NCI-H69 (cell line): ENCODE data around the gene ADNP2.
A peak's percentile ranks its signal among the peaks of the same experiment; 100 is the strongest.

Source experiments
- DNase-seq: peaks from one replicate; lab custom pipeline; 2025; lab: John Stamatoyannopoulos, UW

ADNP2 gene, protein sequence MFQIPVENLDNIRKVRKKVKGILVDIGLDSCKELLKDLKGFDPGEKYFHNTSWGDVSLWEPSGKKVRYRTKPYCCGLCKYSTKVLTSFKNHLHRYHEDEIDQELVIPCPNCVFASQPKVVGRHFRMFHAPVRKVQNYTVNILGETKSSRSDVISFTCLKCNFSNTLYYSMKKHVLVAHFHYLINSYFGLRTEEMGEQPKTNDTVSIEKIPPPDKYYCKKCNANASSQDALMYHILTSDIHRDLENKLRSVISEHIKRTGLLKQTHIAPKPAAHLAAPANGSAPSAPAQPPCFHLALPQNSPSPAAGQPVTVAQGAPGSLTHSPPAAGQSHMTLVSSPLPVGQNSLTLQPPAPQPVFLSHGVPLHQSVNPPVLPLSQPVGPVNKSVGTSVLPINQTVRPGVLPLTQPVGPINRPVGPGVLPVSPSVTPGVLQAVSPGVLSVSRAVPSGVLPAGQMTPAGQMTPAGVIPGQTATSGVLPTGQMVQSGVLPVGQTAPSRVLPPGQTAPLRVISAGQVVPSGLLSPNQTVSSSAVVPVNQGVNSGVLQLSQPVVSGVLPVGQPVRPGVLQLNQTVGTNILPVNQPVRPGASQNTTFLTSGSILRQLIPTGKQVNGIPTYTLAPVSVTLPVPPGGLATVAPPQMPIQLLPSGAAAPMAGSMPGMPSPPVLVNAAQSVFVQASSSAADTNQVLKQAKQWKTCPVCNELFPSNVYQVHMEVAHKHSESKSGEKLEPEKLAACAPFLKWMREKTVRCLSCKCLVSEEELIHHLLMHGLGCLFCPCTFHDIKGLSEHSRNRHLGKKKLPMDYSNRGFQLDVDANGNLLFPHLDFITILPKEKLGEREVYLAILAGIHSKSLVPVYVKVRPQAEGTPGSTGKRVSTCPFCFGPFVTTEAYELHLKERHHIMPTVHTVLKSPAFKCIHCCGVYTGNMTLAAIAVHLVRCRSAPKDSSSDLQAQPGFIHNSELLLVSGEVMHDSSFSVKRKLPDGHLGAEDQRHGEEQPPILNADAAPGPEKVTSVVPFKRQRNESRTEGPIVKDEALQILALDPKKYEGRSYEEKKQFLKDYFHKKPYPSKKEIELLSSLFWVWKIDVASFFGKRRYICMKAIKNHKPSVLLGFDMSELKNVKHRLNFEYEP

DNA sequence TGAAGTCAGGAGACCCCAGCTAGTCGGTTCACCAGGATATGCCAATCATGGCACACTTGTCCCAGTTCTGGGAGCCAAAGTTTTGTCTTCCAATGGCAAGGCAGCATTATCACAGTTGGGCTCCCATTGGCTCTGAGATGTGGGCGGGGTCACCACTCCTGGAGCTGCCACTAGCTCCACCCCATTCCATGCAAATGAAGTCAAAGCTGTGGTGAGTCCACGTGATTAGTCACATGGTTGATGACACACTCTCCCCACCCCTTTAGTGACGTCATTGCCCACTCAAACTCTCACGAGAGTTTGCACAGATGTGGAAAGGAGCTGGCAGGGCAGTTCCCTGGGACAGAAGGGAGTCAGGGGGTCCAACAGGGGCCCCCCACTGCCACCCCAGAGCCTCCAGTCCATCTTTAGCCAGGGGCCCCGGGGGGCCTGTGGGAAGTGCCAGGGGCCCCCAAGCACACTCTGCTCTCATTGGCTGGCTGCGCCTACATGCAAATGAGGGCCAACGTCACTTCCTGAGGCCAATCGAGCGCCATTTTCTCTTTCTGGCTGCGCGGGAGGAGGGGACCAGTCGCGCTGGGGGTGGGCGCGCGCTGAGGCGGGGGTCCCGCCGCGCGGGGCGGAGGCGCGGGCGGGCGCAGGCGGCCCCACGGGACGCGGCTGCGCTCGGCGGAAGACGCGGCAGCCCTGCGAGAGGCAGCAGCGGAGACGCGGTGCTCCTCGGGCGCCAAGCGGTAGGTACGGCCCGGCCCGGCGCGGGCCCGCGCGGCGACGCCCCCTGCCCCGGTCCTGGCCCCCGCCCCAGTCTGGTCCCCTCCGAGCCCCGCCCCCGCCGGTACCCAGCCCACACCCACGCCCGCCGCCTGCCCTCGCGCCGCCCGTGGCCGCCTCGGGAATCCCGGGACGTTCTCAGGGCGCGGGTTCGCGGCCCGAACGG is at the start of gene ADNP2:
TSS of gene ADNP2 (plus strand) at position 524 of the 937 bp plus-strand sequence. CDS start 8,281 bp downstream, outside the sequence.
- DNase-seq = peak; percentile 99

DNA sequence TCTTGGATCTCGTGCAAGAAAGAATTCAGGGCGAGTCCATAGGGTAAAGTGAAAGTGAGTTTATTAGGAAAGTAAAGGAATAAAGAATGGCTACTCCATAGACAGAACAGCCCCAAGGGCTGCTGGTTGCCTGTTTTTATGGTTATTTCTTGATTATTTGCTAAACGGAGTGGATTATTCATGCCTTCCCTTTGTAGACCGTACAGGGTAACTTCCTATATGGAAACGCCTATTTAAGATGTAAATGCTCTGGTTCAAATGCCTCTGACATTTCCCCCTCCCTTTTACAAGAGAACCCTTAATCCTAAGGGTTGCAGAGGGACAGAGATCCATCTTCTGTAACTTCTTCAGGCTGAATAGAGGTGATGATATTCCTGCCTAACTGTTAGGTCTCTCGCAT is 49.1 kb upstream of the ADNP2 start:
- DNase-seq = no peak

DNA sequence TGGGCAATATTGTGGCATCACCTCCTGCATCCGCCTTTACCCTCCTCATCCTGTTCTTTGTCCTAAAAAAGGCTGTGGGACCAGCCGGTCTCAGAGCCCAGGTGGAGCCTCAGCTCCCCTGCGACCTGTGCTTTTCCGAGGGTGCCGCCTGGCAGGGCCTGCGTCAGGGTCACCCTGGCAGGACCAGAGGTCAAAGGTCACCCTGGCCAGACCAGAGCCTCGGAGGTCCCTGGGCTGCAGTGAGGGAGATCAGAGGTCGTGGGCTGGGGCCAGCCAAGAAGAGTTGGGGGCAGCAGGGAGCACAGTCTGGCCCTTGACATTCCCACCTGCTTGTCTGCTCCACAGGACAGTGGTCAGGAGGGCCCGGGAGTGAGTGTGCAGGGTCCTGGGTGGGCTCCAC is 43.4 kb upstream of the ADNP2 start:
- DNase-seq = no peak

DNA sequence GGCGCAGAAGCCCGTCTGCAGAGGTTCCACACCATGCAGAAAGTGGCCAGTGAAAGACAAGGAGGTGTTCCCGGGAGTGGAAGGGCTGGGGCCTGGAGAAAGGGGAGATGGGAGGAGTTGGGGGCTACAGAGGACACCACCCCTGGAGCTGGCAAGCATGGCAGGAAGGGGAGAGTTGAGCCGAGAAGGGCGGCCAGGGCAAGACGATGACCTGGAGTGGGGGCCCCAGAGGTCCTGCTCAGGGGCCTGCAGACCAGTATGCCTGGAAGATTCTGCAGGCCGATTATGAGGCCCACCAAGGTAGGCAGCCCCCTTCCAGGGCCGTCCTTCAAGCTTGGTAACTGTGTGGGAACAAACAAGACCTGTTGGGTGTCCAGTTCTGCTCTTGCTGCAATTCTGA is 41.7 kb upstream of the ADNP2 start:
- no peak for DNase-seq

DNA sequence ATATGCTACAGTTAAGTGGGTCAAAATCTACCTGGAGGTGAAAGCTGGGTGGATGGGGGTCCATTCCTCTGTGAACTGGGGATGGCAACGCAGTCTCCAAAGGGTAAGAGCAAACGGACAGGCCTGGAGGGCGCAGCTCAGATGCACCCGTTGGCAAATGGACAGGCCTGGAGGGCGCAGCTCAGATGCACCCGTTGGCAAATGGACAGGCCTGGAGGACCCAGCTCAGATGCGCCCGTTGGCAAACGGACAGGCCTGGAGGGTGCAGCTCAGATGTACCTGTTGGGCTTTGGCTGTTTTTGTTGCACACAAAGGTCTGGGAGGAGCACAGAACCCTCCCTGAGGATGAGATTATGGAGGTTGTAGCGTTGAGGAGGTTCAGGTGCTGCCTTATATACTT is 41.2 kb upstream of the ADNP2 start:
- no peak for DNase-seq

DNA sequence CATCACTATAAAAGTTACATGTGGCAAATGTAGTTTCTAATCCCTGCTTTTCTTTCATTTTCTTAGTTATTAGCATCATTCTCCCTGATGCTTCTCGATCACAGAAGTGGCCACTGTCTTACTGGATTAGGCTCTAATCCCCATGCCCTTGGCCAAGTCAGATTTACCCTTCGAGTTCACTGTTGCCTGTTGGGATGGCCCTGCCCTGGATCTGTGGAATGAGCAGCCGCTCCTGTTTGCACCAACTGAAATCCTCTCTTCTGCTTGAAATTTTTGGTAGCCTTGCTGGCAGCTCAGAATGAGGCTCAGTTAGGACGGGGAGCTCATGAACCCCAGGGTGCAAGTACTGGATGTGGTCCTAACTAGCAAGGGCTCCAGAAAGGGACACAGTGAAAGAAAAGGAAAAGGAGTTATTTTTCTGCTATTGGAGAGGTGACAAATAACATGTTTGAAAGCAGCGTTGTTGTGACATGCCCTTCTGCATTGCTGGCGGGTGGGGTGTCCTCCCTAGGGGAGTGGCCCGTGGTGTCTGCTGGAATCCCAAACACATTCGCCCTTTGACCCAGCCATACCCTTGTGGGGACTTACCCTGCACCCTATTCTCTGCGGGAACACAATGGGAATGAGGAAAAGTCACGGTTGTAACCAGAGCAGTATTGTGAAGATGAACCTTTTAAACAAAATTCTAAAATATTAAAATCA is 40.3 kb upstream of the ADNP2 start:
- DNase-seq = no peak

DNA sequence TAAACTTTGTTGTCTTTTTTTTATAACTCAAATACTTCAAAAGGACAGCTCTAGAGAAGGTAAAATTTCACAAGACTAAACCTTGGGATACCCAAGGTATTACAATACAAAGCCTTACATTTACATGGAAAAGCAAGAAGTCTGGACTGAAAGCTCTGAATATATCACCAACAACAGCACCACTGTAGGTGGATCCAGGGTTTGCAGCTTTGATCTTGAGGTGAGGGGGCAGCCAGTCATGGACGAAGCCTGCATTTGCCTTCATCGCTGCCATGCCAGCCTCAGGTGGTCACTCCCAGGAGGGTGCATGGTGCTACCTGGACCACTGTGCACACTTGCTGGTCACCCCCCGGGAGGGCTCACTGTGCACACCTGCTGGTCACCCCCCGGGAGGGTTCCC is 38.2 kb upstream of the ADNP2 start:
- peak; percentile 10 for DNase-seq

DNA sequence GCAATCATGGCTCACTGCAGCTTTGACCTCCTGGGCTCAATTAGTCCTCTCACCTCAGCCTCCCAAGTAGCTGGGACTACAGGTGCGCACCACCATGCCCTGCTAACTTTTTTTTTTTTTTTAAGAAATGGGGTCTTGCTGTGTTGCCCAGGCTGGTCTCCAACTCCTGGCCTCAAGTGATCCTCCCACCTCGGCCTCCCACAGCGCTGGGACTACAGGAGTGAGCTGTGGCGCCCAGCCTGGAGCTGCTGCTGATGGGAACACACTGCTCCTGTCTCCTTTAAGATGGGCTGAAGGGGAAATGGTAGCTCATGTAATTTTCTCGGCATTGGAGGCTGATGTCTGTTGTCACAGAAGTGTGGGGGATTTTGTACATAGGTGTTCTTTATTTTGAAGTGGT is 34.9 kb upstream of the ADNP2 start:
- DNase-seq = no peak

DNA sequence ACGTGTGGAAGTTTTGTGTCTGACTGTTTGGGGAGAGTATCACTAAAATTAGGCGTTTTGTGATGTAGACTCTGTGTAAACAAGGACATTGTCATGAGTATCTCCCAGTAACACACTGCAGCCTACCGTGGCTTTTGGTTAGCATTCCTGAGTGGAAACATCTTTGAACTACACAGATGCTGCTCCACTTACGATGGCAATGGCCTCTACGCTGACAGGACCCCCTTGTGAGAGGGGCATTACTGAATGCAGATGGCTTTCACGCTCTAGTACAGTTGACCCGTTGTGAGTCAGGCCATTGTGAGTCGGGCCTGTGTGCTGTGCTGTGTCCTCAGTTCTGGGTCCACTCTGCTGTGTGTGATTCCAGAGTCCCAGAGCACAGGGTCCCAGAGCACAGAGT is 34.4 kb upstream of the ADNP2 start:
- DNase-seq = no peak

DNA sequence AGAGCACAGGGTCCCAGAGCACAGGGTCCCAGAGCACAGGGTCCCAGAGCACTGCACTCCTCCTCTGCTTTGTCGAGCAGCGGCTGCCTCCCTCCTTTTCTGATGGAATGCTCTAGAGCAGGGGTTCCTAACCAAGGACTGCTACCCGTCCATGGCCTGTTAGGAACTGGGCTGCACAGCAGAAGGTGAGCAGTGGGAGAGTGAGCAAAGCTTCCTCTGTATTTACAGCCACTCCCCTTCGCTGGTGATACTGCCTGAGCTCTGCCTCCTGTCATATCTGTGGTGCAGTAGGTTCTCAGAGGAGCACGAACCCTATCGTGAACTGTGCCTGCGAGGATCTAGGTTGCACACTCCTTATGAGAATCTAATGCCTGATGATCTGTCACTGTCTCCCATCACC is 33.1 kb upstream of the ADNP2 start:
- no peak for DNase-seq

DNA sequence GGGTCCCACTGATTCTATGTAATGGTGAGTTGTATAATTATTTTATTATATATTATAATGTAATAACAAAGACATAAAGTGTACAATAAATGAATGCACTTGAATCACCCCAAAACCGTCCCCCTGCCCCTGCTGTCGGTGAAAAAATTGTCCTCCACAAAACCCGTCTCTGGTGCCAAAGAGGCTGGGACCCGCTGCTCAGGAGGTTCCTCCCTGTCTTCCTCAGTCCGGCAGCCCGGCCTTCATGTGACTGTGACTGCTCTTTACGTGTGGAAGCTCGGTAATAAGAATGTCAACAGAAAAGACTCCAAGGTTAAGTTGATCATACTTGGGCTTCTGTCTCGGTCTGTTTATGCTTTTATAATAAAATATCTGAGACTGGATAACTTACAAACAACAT is 32.7 kb upstream of the ADNP2 start:
- no peak for DNase-seq

DNA sequence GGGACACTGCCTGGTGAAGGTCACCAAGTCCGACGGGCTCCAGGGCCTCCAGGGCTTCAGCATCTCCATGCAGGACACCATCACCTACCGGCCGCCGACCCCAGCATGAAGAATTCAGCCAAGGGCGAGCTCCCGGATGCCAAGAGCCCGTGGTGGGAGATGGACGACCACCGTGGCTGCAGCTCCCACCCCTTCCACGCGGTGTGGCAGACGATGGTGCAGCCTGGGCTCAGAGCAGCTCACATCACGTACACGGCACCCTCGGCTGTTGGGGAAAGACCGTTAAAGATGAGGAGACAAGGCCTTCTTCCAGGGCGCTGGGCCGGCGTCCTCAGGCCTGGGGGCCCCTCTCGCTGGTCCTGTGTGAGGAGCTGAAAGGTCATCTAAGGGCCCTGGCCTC is 31.2 kb upstream of the ADNP2 start:
- DNase-seq = no peak

DNA sequence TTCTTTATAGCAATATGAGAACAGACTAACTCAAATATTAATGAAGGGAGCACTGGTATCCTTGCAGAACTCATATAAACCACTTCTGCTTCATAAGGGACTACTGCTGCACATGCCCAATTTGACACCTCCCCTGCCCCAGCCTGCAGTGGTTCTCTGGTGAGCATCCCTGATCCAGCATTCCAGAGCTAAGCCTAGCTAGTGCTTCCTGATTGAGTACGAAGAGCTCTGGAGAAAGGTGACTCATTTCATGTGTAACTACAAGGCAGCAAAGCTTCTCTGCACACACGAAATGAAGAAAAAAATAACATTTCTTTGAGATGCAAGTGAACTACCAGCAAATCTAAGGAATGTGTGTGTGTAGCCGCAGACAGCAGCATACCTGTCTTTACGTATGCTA is 22.8 kb upstream of the ADNP2 start:
- no peak for DNase-seq

DNA sequence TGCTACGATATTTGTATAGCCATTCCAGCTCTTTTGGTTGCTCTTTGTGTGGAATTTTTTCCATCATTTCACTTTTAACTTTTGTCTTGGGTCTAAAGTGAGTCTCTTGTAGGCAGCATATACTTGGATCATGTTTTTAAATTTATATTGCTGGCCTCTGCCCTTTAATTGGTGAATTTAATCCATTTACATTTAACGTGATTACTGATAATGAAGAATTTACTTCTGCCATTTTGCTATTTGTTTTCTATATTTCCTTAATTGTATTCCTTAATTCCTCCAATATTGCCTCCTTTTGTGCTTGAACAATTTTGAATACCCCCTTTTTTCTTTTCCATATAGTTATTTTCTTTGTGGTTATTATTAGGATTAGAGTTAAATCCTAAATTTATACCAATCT is 21.0 kb upstream of the ADNP2 start:
- DNase-seq = no peak

DNA sequence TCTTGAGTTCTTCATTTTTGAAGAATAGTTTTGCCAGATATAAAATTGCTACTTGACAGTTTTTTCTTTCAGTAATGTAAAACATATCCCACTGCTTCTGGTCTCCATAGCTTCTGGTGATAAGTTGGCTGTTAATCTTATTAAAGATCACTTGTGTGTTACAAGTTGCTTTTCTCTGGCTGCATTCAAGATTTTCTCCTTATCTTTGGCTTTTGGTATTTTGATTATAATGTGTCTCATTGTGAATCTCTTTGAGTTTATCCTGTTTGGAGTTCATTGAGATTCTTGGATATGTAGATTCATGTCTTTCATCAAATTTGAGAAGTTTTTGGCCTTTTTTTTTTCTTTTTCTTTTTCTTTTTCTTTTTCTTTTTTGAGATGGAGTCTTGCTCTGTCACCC is 20.2 kb upstream of the ADNP2 start:
- no peak for DNase-seq

DNA sequence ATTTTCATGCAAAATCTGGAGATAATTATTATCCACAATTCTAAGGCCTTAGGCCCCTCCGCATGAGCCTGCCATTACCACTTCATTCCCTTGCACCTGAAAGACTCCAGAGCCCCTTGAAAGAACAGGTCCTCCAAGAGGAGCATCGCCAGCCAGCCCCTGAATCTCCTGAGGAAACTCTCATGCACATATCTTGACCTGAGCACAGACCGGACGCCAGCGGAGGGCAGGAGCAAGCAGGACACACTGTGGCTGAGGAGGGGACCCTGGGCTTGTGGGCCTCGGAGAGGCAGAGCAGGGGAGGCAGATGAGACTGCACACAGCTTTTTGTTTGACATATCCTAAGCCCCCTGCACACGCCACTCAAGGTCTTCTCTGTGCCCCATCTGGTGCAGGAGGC is 13.6 kb upstream of the ADNP2 start:
- DNase-seq = no peak

DNA sequence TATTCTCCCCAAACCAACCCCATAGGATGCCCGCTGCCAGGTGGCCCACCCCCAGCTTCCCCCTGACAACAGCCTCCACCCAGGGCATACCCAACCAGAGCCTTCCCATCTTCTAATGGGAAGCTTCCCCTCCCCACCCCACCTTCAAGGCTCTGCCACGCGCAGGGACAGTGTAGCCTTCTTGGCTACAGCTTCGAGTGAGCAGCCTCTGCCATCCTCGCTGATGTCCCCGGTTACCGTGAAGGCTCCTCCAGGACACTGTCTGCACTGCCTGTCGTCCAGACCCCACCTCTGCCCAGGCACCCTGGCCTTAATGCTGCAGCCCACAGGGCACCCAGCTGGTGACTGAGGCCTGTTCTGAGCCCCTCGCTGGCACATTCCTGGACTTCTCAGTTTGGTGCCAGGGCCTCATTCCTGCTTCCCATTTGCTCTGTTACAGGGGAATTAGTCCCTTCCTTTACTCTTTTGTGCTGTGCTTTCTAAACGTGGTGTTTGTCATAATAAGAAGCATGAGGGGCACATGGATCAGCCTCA is 13.0 kb upstream of the ADNP2 start:
- DNase-seq = no peak

DNA sequence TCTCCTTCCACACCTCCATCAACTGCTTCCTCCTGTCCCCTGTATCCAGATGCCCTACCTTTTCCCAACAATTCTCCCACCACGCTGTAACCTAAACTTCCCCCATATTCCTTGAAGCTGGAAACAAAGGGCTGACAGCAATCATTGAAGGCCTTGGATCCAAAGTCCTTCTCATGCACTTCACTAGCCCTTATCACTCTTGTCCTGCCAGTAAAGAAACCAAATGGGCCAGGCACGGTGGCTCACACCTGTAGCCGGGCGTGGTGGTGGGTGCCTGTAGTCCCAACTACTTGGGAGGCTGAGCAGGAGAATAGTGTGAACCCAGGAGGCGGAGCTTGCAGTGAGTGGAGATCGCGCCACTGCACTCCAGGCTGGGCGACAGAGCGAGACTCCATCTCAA is 11.9 kb upstream of the ADNP2 start:
- DNase-seq = no peak

DNA sequence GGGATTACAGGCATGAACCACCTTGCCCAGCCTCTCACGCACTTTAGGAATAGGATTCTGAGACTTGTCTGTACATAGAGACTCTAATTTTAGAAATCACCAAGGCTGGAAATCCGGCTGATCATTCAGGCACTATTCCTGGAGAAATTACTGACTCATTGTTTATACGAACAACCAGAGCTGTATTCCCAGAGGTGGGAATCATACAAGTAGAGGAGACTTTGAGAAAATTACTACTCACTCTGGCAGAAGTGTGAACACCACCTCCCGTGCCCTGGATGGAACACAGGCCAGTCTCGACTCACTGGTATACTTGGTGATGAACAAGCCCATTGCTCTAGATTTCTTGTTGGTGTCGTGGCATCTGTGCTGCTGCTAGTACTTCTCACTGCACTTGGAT is 5.8 kb upstream of the ADNP2 start:
- no peak for DNase-seq

DNA sequence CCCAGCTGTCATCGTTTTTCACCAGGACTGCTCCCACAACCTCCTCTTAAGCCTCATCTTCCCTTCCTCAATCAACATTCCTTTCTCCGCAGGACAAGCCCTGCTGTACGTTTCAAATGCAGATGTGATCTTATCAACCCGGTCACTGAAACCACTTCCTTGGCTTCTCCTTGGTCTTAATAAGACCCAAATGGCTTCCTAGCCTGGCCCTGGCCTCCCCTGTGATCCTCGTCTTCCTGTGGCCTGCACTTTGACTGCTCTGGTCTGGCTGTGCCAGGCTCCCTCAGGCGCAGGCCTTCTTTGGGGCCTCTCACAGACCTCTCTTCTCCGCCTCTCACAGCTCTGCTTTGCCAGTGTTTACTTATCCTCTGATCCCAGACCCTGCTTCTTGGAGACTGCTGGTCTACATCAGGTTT is 4.7 kb upstream of the ADNP2 start:
- DNase-seq = no peak
